LNCaP clone FGC (cell line): ENCODE measurements around the gene BEND7.

Source experiments
- DNase-seq: peaks from one replicate; pipeline ENCODE4 v3.0.0-alpha.2; 2011; ENCODE audit warnings: low read depth
- H3K4me3 ChIP-seq: 2 replicates; pipeline ENCODE4 v1.5.1; 2011; ENCODE audit warnings: mild to moderate bottlenecking, low read depth, low read length, control low read depth
- CTCF ChIP-seq: IDR thresholded peaks from 2 replicates; pipeline ENCODE4 v1.5.1; 2012; ENCODE audit warnings: mild to moderate bottlenecking; ENCODE audit not compliant: control insufficient read depth, insufficient read depth; ENCODE audit errors: extremely low read depth

BEND7 gene

GRCh38 chr10:13528875-13529713, at the start of gene BEND7:
BEND7 (minus strand) TSS chr10:13529014; CDS start chr10:13528533, 481 bp downstream.
- H3K4me3 ChIP-seq = peak within 1 kb of the TSS; percentile 50
- 0 out of 2 replicates have a peak, but pooled peaks have one; percentile 16 for TF ChIP-seq CTCF
- no peak for DNase-seq

- no peak for TF ChIP-seq CTCF
- no peak overlapping the region for H3K4me3 ChIP-seq
- DNase-seq = no peak
Observed at GRCh38 chr10:13573960-13574359, 45.1 kb upstream of the BEND7 start.

GRCh38 chr10:13571541-13571940, 42.7 kb upstream of the BEND7 start:
- no peak for DNase-seq
- no peak for TF ChIP-seq CTCF
- no peak overlapping the region for H3K4me3 ChIP-seq

GRCh38 chr10:13567030-13567429, 38.2 kb upstream of the BEND7 start:
- H3K4me3 ChIP-seq = no peak overlapping the region
- no peak for DNase-seq
- TF ChIP-seq CTCF = no peak

GRCh38 chr10:13564576-13564975, 35.8 kb upstream of the BEND7 start:
- no peak for DNase-seq
- no peak for TF ChIP-seq CTCF
- H3K4me3 ChIP-seq = no peak overlapping the region

- no peak overlapping the region for H3K4me3 ChIP-seq
Observed at GRCh38 chr10:13563481-13564445, 34.9 kb upstream of the BEND7 start.

More at GRCh38 chr10:13563481-13564445, 34.9 kb upstream of the BEND7 start:
- TF ChIP-seq CTCF = no peak
- DNase-seq = no peak
